HG02763 (cell line): Measurements from ENCODE around the gene ITPRIPL2.

ENCODE experiments used
- ATAC-seq: cut with Tn5 transposase; IDR thresholded peaks from one replicate; pipeline ENCODE4 v1.9.1; 2021; ENCODE audit warnings: mild to moderate bottlenecking, moderate library complexity; ENCODE audit not compliant: unreplicated experiment

ITPRIPL2 gene

DNA sequence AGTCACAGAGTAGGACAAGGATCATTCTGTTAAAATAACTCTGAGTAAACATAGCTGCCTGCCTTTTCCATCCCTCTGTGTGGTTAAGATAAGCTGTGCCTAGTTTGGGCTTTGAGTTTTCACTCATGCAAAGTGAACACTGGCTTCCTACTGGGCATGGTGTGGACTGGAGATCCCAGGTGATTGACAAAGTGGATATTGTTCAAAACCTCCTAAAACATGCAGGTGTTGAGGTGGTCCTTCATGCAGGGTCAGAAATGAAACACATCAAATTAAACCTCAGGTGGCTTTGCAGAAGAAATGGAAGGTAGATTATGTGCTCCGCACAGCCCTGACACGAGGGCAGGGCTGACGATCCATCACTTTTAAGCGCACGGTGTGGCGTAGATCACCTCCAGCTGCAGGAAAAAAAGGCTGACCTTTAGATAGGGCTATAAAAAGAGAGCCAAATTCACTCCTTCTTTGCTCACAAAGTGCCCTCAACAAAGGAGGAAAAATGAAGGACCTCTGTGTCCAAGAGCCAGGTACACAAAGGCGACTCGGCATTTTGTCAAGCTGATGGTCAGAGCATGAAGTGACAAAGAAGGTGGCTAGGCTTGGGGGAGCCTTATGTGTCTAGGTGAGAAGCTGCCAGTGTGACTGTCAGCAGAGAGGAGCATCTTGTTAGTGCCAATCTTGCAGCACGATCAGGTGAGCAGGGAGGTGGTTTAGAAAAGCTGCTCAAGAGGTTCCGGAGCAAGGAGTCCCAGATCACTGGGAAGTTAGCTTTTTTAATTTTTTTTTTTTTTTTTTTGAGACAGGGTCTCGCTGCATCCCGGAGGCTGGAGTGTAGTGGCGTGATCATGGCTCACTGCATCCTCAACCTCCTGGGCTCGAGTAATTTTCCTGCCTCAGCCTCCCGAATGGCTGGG is 19.9 kb upstream of the ITPRIPL2 start:
- ATAC-seq: no peak

DNA sequence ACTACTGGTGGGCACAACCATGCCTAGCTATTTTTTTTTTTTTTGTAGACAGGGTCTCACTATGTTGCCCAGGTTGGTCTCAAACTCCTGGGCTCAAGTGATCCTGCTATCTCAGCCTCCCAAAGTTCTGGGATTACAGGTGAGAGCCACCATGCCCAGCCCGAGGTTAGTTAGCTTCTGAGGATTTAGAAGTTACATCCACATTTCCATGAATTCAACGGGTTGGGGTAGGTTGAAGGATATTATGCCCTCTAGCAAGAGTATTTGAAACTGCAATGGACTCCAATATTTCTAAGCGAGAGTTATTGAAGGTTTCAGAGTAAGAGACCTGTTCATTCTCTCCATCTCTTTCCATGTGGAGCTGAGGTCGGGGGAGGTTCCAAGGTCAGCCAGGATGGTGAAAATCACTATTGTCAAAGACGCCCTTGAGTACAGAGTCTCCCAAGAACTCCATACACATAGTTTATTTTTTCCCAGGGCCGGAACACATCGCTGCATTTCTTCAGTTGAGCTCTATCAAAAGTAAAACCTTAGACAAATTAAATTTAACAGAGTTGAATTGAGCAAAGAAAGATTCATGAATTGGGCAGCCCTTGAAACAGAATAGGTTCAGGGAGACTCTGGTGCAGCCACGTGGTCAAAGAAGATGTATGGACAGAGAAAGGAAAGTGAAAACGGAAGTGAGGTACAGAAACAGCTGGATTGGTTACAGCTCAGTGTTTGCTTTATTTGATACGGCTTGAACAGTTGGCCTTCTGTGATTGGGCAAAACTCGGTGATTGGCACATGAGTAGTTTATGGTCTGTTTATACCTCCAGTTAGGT is 19.0 kb upstream of the ITPRIPL2 start:
- no peak for ATAC-seq

GRCh38 chr16:19095654-19096053 is 18.1 kb upstream of the ITPRIPL2 start:
- ATAC-seq: no peak

- ATAC-seq: no peak
Observed at GRCh38 chr16:19098173-19098572, 15.6 kb upstream of the ITPRIPL2 start.

GRCh38 chr16:19102187-19102872 is 11.4 kb upstream of the ITPRIPL2 start:
- no peak for ATAC-seq

- ATAC-seq: no peak
Observed at GRCh38 chr16:19104607-19105006, 9.2 kb upstream of the ITPRIPL2 start.

DNA sequence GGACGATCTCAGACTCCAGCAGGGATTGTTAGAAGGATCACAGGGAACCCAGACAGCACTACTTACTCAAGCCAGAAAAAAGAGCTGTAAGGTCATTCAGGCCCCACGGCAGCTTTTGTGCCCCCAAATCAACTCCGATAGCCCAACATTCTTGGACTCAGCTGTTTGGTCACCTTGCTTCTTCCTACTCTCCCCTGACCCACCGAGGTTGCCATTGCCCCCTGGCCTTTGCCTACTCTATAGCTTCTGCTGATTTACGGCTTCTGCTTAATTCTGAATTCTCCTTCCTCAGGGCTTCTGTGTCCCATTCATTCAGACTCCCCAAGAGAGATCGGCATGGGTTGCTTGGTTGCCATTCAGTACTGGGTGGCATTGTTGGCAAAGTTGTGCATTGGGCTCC is 8.6 kb upstream of the ITPRIPL2 start:
- ATAC-seq: no peak

- ATAC-seq: no peak
Observed at GRCh38 chr16:19105891-19106624, 7.7 kb upstream of the ITPRIPL2 start.

- no peak for ATAC-seq
Observed at GRCh38 chr16:19106625-19107020, 7.1 kb upstream of the ITPRIPL2 start.

- ATAC-seq: no peak
Observed at GRCh38 chr16:19108409-19109287, 5.1 kb upstream of the ITPRIPL2 start.

DNA sequence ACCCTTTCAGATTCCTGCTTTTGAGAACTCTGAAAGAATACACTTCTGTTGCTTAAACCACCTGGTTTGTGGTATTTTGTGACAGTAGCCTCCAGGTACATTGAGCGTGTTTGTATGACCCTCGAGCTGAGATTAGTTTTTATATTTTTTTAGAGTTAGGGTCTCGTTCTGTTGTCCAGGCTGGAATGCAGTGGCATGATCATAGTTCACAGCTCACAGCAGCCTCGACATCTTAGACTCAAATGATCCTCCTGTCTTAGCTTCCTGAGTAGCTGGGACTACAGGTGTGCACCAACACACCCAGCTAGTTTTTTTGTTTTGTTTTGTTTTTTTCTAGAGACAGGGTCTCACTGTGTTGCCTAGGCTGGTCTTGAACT is 4.5 kb upstream of the ITPRIPL2 start:
- no peak for ATAC-seq

DNA sequence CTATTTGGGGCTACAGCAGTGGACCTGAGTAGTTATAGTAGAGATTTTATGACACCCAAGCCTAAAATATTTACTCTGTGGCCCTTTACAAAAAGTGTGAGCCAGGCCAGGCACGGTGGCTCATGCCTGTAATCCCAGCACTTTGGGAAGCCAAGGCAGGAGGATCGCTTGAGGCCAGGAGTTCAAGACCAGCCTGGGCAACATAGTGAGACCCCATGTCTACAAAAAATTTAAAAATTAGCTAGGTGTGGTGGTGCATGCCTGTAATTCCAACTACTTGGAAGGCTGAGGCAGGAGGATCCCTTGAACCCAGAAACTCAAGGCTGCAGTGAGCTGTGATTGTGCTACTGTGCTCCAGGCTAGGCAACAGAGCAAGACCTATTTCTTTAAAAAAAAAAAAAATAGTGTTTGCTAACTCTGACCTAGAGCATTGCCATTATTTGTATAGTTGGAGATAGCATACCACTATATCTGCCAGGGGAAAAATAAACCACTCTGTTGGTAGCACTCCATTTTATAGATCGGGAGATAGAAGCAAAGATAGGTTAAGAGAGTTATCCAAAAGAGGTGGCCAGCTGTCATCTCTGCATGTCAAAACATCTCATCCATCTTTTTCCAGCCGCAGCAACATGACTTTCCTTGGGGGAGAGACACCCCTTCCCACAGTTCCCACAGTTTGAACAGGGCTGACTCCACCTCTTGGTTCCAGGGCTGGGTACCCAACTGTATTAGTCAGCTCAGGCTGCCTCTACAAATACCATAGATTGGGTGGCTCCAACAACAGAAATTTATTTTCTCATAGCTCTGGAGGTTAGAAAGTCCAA is 3.0 kb upstream of the ITPRIPL2 start:
- ATAC-seq: no peak

DNA sequence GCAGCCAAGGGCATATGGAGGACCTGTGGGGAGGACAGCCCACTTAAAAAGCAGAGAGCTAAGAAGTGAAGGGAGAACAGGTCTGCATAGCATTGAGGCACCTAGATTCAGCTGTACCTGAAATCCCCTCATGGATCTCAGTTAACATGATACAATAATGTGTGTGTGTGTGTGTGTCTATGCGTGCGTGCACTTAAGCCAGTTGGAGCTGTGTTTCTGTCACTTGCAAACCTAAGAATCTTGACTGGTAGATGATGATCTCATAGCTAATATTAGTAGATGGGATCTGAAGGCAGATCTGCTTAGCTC is 1.7 kb upstream of the ITPRIPL2 start:
- ATAC-seq: no peak

- ATAC-seq: no peak
Observed at GRCh38 chr16:19114359-19115147, 789 bp downstream of the ITPRIPL2 start.

DNA sequence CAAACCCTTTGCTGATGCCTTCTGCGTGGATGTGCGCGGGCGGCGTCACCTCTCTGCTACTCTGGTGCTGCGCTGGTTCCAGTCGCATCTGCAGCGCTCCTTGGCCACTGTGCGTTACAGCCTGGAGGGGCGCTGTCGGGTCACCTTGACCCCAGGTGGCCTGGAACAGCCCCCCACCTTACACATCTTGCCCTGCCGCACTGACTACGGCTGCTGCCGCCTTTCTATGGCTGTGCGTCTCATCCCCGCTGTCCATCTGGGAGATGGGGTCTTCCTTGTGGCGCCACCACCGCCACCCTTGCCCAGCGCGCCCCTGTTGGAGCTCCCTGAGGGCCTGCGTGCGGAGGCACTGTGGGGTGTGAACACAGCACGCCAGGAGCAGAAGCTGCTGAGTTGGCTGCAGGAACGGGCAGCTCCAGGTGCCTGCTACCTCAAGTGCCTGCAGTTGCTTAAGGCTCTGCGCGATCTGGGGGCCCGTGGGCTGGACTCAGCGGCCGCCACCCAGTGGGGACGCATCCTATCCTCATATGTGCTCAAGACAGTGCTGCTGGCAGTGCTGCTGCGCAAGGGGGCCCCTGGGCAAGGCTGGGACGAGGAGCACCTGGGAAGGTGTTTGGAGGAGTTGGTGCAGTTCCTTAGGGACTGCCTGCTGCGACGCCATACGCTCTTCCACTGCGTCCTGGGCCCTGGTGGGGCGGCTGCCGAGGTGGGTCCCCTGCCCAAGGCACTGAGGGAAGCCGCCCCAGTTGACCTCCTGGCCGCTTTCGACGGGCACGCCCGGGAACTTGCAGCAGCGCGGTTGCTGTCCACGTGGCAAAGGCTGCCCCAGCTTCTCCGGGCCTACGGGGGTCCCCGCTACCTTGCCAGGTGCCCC is 1.6 kb downstream of the ITPRIPL2 start:
- ATAC-seq: no peak

DNA sequence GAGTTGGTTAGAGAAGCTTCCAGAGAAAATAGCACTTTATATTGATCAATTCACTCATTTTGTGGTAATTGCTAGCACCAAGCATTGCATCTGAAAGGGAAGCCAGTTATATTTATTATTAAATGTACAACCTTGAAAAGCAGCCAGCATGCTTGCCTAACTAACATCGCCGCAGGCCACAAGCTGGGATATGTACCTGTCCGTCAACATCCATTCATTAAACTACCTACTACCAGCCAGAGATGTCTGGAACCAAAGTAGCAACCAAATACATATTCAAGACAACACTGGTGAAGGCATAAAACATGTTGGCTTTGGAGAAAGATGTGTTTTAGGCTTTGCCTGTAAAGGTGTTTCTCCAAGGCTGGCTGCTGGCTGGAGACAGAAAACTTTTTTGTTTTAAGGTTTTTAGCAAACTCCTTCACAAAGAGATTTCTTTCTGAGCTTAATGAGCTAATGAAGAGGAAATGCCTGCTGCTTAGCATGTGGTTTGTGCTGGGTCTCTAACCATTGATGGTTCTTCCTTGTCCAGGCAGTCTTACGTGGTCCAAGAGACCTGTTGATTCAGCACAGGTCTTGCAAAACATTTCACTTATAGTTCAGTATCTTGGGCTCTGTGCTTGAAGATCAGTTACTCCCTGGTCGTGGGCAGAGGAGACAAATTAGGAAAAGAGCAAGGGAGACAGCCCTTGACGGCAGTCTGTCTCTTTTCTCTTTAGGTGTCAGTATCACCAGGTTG is 3.1 kb downstream of the ITPRIPL2 start:
- no peak for ATAC-seq
